Activated CD8-positive, alpha-beta T cell treated with anti-CD3 and anti-CD28 coated beads, Interleukin-2, amount 10 ng/mL, durations not matched to agents 7 days and 5 days (primary cell): ENCODE results near the gene ATP1B1. TPM values are rescaled to one million over a fixed set of nuclear protein-coding genes. Genes with fewer than 3 reads are reported as not detected.

Experiments used
- ATAC-seq: fragments of 150-1000 bp; cut with Tn5 transposase; one replicate; pipeline ENCODE4 v1.10.0; 2021; ENCODE audit warnings: moderate library complexity
- CTCF ChIA-PET: fragments of 350-600 bp; sonication (Branson Sonifier 250); formaldehyde crosslinking; loops from one replicate; lab custom pipeline; 2021; ENCODE audit warnings: antibody characterized with exemption; lab: Charles Lee
- POLR2A ChIA-PET: fragments of 350-600 bp; sonication (Branson Sonifier 250); formaldehyde crosslinking; loops from one replicate; lab custom pipeline; 2021; ENCODE audit warnings: antibody characterized with exemption; lab: Charles Lee
- DNase-seq: peaks from one replicate; pipeline ENCODE4 v3.0.0-alpha.2; 2020
- H3K27ac Mint-ChIP-seq: one replicate; pipeline ENCODE4 v1.8.0; 2021; ENCODE audit warnings: mild to moderate bottlenecking, mixed read lengths
- H3K27me3 Mint-ChIP-seq: one replicate; pipeline ENCODE4 v1.8.0; 2021; ENCODE audit warnings: low read depth, mixed read lengths
- H3K36me3 Mint-ChIP-seq: one replicate; pipeline ENCODE4 v1.8.0; 2021; ENCODE audit warnings: low read depth, mixed read lengths
- H3K4me1 Mint-ChIP-seq: one replicate; pipeline ENCODE4 v1.8.0; 2021; ENCODE audit warnings: low read depth, mixed read lengths
- H3K4me3 Mint-ChIP-seq: one replicate; pipeline ENCODE4 v1.8.0; 2021; ENCODE audit warnings: mild to moderate bottlenecking, mixed read lengths
- H3K9me3 Mint-ChIP-seq: one replicate; pipeline ENCODE4 v1.8.0; 2022; ENCODE audit warnings: mixed read lengths; ENCODE audit not compliant: insufficient read depth
- total RNA-seq, 2 experiments: library from RNA; stranded (reverse); gene quantifications; one replicate each; pipeline ENCODE4 v1.2.3, GENCODE V29; 2021

The ATP1B1 gene
- 10 to 100 TPM; 10.7 to 12.0 TPM for total RNA-seq

DNA sequence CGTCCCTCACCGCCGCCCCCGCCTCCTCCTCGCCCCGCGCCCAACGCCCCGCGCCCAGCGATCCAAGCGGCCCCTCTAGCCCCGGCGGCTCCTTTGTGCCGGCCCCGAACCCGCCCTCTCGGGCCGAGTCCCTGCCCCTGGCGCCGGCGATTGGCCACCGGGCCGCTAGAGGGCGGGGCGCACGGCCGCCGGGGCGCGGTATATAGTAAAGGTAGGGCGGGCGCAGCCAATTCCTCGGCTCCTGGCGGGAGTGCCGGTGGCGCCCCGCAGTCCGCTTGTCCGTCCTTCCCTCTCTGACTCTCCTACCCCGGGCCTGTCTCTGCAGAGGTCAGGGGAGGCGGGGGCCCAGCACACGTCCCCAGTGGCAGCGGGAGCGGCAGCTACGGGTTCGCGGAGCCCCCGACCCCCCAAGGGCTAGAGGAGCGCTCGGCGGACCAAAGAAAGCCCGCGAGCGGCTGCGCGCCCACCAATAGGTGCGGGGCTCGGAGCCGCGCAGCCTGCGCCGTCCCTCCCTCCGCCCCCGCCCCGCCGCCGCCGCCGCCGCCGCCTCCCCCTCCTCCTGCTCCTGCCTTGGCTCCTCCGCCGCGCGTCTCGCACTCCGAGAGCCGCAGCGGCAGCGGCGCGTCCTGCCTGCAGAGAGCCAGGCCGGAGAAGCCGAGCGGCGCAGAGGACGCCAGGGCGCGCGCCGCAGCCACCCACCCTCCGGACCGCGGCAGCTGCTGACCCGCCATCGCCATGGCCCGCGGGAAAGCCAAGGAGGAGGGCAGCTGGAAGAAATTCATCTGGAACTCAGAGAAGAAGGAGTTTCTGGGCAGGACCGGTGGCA lies at the start of gene ATP1B1:
TSS of gene ATP1B1 (plus strand) at position 596 of the 826 bp plus-strand sequence. CDS start at position 736, 140 bp downstream.
- no peaks in the 10 kb centered on the region for H3K9me3 Mint-ChIP-seq
- peak within 1 kb of the TSS; percentile 84 for H3K27ac Mint-ChIP-seq
- ChIA-PET POLR2A (interaction anchor here (0.5 kb wide), 1 partner anchor 71 kb away, joined by 3 read pairs; no protein-coding TSS in a partner anchor), CTCF (interaction anchor here (0.8 to 2.0 kb wide), 4 partner anchors 12 to 764 kb away, joined by 3 to 10 read pairs (median 4); no protein-coding TSS in a partner anchor)
- DNase-seq (peak; percentile 86), ATAC-seq (peak; percentile 95)
- peaks cover 10% of the 10 kb centered on the region for H3K27me3 Mint-ChIP-seq
- H3K4me3 Mint-ChIP-seq: peak within 1 kb of the TSS; percentile 77
- H3K4me1 Mint-ChIP-seq: peaks cover 43% of the 10 kb centered on the region
- peaks cover 14% of the 10 kb centered on the region for H3K36me3 Mint-ChIP-seq

DNA sequence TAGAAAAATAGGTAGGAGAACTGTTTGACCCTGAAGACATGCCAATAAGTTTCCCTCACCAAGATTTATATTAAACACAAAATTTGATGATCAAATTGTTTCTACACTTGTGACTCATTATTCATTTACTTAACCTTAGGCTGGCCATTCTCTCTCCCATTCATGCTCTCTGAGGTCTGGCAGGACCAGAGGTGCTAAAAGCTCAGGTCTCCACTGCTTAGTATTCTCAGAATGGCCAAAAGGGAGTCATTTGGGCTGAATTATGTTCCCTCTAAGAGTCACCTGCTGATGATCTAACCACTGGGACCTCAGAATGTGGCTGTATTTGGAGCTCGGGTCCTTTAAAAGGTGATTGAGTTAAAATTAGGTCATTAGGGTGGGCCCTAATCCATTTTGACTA lies 47.1 kb upstream of the ATP1B1 start:
- DNase-seq: no peak
- ChIA-PET CTCF (no interaction called here), POLR2A (no interaction called here)
- Mint-ChIP-seq H3K27ac (no peak overlapping the region), H3K4me1 (peaks cover 5% of the 10 kb centered on the region), H3K9me3 (peaks cover 6% of the 10 kb centered on the region), H3K4me3 (no peak overlapping the region), H3K27me3 (peaks cover 4% of the 10 kb centered on the region), H3K36me3 (no peaks in the 10 kb centered on the region)
- ATAC-seq: no peak

DNA sequence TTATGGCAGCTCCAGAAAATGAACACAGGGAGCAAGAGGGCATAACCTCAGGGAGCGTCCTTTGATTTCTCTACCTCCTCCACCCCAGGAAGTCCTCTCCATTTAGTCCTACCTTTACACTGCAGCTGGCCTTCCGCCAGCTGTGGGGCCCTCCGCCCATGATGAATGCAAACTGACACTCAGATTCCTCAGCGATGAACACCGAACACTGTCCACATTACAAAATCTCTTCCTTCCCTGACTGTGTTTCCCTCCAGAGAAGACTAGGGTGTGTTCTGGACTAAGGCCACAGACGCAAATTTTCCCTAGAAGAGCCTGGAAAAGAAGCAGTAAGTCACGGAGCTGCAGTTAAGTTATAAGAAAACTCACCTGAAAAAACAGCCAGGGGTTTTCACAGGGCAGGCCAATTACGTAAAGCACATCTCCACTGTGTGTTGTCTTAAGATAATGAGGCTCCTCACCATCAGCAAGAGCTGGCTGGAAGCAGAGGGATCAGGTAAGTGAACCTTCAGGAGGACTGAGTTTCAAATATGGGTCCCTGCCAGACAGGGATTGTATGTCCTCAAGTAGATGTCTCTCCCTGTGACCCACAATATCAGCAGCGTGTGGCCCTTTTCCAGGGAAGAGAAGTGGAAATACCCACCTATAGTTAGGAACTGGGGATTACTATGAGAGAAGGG lies 46.3 kb upstream of the ATP1B1 start:
- no peak overlapping the region for H3K27ac Mint-ChIP-seq

DNA sequence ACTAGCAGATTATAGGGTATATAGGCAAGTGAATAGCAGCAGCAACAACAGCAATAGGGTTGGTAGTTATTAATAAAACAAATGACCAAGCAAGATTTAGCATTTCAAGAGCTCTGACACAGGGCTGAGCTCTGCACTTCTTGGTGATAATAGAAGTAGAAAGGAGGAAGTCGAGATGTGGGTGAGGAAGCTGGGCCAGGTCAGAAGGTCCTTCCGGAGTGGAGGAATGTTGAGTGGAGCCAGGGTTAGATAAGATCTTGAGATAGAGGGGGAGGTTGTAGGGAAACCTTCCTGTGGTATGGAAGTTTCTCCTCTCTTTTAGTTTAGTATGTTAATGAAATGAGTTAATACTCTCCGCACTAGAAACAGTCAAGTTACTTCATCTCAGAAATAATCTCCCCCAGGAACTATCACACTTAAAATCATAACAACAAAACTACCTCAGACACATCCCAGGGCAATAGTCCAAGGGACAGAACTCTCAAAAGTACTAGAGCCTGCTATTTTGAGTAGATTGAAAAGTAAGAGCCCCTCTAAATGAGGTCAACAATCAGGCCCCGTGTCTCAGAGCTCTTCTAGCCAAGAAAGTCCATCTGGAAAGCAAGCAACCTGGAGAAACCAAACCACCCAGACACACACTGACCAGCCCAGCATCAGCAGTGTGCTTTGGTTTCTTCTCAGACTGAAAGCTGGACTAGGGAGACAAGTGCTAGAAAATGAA lies 45.4 kb upstream of the ATP1B1 start:
- no peak overlapping the region for H3K27ac Mint-ChIP-seq
- no peak overlapping the region for H3K4me3 Mint-ChIP-seq
- peaks cover 11% of the 10 kb centered on the region for H3K9me3 Mint-ChIP-seq
- no peak for DNase-seq
- peaks cover 5% of the 10 kb centered on the region for H3K4me1 Mint-ChIP-seq
- H3K36me3 Mint-ChIP-seq: no peaks in the 10 kb centered on the region
- POLR2A ChIA-PET: no interaction called here
- CTCF ChIA-PET: no interaction called here
- peaks cover 2% of the 10 kb centered on the region for H3K27me3 Mint-ChIP-seq
- ATAC-seq: no peak

More for the DNA sequence above, 46.3 kb upstream of the ATP1B1 start:
- ChIA-PET POLR2A (no interaction called here), CTCF (no interaction called here)
- Mint-ChIP-seq H3K4me1 (peaks cover 5% of the 10 kb centered on the region), H3K36me3 (no peaks in the 10 kb centered on the region), H3K27me3 (peaks cover 2% of the 10 kb centered on the region), H3K9me3 (peaks cover 11% of the 10 kb centered on the region), H3K4me3 (no peak overlapping the region)
- no peak for DNase-seq
- ATAC-seq: no peak

DNA sequence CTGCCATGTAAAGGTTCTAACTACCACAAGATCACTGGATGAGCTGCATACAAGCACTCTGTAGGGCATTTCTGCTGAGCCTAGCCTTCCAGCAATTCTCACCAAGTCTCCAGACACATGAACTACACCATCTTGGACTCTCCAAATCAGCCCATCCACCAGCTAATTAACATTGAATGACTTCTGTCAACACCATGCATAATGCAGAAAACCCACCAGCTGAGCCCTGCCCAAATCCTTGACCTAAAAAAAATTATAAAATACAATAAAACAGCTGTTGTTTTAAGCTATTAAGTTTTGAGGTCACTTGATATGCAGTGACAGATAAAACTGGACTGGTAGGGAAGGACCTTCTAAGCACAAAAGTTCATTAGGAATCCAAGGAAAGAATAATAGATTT lies 44.3 kb upstream of the ATP1B1 start:
- peaks cover 14% of the 10 kb centered on the region for H3K9me3 Mint-ChIP-seq
- no peaks in the 10 kb centered on the region for H3K36me3 Mint-ChIP-seq
- ChIA-PET POLR2A (no interaction called here), CTCF (no interaction called here)
- H3K4me3 Mint-ChIP-seq: no peak overlapping the region
- H3K27me3 Mint-ChIP-seq: peaks cover 2% of the 10 kb centered on the region
- ATAC-seq: no peak
- no peak for DNase-seq
- peaks cover 5% of the 10 kb centered on the region for H3K4me1 Mint-ChIP-seq
- no peak overlapping the region for H3K27ac Mint-ChIP-seq

DNA sequence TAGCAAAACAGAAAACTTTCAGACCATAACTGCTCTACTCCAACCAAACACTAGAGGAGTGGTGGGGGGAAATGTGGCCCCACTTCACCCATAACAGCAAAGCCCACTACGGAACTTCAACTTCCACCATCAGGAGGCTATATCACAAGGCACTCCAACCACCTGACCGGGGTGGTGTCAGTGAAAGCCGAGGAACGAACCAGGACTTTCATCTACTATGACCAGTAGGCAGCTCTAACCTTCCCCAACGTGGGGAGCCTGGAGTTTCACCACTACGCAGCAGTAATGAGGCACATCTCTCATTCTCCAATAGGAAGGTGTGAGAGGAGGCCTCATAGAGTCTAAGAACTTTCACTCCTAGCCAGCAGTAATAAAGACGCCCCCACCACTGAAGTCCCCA lies 42.4 kb upstream of the ATP1B1 start:
- Mint-ChIP-seq H3K27ac (no peak overlapping the region), H3K4me1 (peaks cover 5% of the 10 kb centered on the region), H3K4me3 (no peak overlapping the region), H3K9me3 (peaks cover 20% of the 10 kb centered on the region), H3K36me3 (no peaks in the 10 kb centered on the region), H3K27me3 (peaks cover 2% of the 10 kb centered on the region)
- ChIA-PET CTCF (no interaction called here), POLR2A (no interaction called here)
- ATAC-seq (no peak), DNase-seq (no peak)

DNA sequence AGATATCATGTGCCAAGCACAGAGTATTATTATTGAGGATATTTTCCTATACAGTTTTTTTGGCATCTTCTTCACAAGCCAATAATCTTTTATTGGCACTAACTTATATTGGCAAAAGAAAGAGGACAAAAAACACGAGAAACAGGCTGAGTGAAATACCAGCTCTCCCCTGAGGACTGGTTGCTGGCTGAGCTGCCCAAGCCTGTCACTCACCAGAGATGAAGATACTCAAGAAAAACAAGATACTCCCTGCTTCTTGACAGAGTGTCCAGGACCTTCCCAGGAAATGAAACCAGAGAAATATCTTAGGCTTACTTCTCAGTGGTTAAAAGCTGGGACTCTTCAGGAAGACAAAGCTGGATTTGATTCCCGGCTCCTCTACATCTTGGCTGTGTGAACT lies 35.9 kb upstream of the ATP1B1 start:
- Mint-ChIP-seq H3K4me3 (no peak overlapping the region), H3K9me3 (peaks cover 9% of the 10 kb centered on the region), H3K27ac (no peak overlapping the region), H3K27me3 (peaks cover 10% of the 10 kb centered on the region), H3K4me1 (no peaks in the 10 kb centered on the region), H3K36me3 (no peaks in the 10 kb centered on the region)
- CTCF ChIA-PET: no interaction called here
- DNase-seq: no peak
- no peak for ATAC-seq
- POLR2A ChIA-PET: no interaction called here

DNA sequence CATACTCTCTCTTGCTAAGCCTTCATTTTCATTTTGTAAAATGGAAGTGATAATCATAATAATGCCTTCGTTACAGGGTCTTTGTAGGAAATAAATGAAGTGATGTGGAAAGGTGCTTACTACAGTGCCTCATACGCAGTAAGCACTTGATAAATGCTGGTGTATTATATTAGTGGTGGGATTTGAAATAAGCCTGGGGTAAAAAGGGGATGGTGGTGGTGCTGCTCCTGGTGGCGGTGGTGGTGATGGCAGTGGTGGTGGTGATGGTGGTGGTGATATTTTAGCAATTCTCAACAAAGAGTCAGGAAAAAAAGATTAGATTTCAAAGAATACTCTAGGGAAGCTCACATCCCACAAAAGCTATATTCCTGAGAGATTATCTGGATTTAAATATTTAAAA lies 35.5 kb upstream of the ATP1B1 start:
- Mint-ChIP-seq H3K36me3 (no peaks in the 10 kb centered on the region), H3K27me3 (peaks cover 10% of the 10 kb centered on the region), H3K9me3 (peaks cover 9% of the 10 kb centered on the region), H3K27ac (no peak overlapping the region), H3K4me1 (no peaks in the 10 kb centered on the region), H3K4me3 (no peak overlapping the region)
- ChIA-PET CTCF (no interaction called here), POLR2A (interaction anchor here (0.6 kb wide), 1 partner anchor 735 kb away, joined by 3 read pairs; no protein-coding TSS in a partner anchor)
- ATAC-seq (no peak), DNase-seq (no peak)

DNA sequence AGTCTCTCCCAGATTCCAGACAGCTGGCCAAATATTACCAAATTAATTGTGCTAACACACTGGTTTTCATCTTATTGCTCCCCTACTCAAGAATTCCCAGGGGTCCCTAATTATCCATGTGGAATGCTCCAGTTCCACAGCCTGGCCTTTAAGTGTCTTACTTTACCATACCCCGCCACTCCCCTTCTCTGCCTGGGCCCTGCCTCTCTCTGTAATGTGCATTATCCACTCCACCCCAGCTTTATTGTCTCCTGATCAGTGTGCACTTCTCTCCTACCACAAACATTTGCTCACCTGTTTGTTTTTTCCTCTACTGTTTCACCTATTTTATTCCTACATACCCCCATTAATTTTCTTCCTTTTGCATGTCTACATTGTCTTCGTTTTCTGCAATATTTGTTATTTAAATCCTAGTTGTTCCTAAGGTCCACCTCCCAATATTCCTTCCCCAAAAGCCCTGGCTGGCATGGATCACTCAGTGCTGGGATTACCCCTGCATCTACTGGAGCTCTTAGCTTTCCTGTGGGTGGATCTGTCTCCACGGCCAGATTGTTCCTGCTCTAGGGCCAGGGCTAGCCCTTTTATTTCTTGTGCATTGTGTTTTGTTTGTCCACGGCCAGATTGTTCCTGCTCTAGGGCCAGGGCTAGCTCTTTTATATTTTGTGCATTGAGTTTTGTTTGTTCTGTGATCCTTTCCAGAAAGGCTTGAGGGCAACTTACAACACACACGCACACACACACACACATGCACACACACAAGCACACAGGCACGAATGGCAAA lies 33.4 kb upstream of the ATP1B1 start:
- Mint-ChIP-seq H3K4me1 (no peaks in the 10 kb centered on the region), H3K27me3 (peaks cover 10% of the 10 kb centered on the region)
- CTCF ChIA-PET: no interaction called here

DNA sequence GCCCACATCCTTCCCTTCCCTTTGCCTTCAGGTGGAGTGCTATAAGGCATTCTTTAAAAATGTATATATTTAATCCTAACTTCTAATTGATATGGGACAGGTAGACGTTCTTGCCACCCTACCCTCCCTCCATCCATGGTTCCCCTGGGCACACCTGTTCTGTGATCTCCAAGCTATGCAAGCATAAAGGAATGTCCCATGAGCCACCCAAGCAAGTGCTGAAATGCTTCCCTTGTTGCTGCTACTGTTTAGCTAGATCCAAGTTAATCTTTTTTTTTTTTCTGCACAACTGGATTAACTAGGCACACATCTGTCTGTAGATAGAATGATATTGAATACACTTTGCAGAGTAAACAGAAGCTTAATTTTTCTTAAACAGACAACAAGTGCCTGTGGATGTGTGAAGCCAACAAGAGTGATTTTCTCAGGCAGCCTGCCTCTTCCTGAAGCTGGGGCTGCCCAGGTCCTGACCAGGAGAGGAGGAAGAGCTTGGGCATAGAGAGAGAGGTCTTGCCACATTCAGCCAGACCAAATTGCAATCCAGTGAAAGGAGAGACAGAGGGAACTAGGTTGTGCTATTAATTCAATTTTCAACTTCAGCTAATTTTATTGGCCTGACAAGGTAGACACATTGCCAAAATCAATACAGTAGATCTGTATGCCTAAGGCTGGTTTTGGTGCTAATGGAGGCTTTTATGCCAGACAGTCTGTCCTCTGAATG lies 28.2 kb upstream of the ATP1B1 start:
- Mint-ChIP-seq H3K4me3 (no peak overlapping the region), H3K27me3 (peaks cover 2% of the 10 kb centered on the region), H3K27ac (peak overlapping the region; percentile 7), H3K4me1 (no peaks in the 10 kb centered on the region), H3K9me3 (no peaks in the 10 kb centered on the region), H3K36me3 (no peaks in the 10 kb centered on the region)
- POLR2A ChIA-PET: no interaction called here
- CTCF ChIA-PET: interaction anchor here (0.5 to 1.4 kb wide), 2 partner anchors 248 to 735 kb away, joined by 3 to 4 read pairs; no protein-coding TSS in a partner anchor
- ATAC-seq: no peak
- DNase-seq: no peak

More for the DNA sequence above, 33.4 kb upstream of the ATP1B1 start:
- Mint-ChIP-seq H3K36me3 (no peaks in the 10 kb centered on the region), H3K27ac (no peak overlapping the region), H3K9me3 (no peaks in the 10 kb centered on the region), H3K4me3 (no peak overlapping the region)
- ATAC-seq (no peak), DNase-seq (no peak)
- POLR2A ChIA-PET: interaction anchor here (0.6 kb wide), 1 partner anchor 298 kb away, joined by 3 read pairs; no protein-coding TSS in a partner anchor
